DMS153 (cell line): Measurements from ENCODE around the gene TIMM13.
"Not testable (repeated sequence)": the region's sequence is repeated elsewhere in the genome, so short reads cannot be mapped to it uniquely, and the experiment has no call there.

Source experiments
- DNase-seq: peaks from one replicate; lab custom pipeline; 2025; lab: John Stamatoyannopoulos, UW

TIMM13 gene

GRCh38 chr19:2427429-2428320 lies at the start of gene TIMM13:
TSS of gene TIMM13 (minus strand) at chr19:2427586. CDS start at chr19:2427533, 53 bp downstream.
- peak; percentile 91 for DNase-seq

- DNase-seq: no peak
These were observed 49.2 kb upstream of the TIMM13 start for GRCh38 chr19:2476451-2477140.

GRCh38 chr19:2475702-2476450 lies 48.5 kb upstream of the TIMM13 start, which contains the start of gene GADD45B:
TSS of gene GADD45B (plus strand) at chr19:2476127. CDS start at chr19:2476359, 232 bp downstream.
- peak; percentile 92 for DNase-seq

- no peak for DNase-seq
These were observed 47.8 kb upstream of the TIMM13 start for GRCh38 chr19:2475018-2475701.

- peak; percentile 65 for DNase-seq
These were observed 47.0 kb upstream of the TIMM13 start for GRCh38 chr19:2474232-2475017.

GRCh38 chr19:2469915-2470200 lies 42.5 kb upstream of the TIMM13 start:
- DNase-seq: not testable (repeated sequence)

GRCh38 chr19:2469102-2469914 lies 41.9 kb upstream of the TIMM13 start:
- DNase-seq: no peak

- no peak for DNase-seq
These were observed 41.2 kb upstream of the TIMM13 start for GRCh38 chr19:2468596-2468995.

- DNase-seq: no peak
These were observed 37.0 kb upstream of the TIMM13 start for GRCh38 chr19:2464389-2464788.

GRCh38 chr19:2463694-2464093 lies 36.3 kb upstream of the TIMM13 start:
- DNase-seq: not testable (repeated sequence)

- peak; percentile 65 for DNase-seq
These were observed 35.4 kb upstream of the TIMM13 start for GRCh38 chr19:2462635-2463421.

GRCh38 chr19:2461751-2462634 lies 34.6 kb upstream of the TIMM13 start:
- peak; percentile 55 for DNase-seq

- DNase-seq: no peak
These were observed 32.9 kb upstream of the TIMM13 start for GRCh38 chr19:2460245-2460644.

GRCh38 chr19:2458776-2459175 lies 31.4 kb upstream of the TIMM13 start:
- not testable (repeated sequence) for DNase-seq

GRCh38 chr19:2458054-2458453 lies 30.7 kb upstream of the TIMM13 start:
- DNase-seq: no peak

GRCh38 chr19:2457394-2458037 lies 30.1 kb upstream of the TIMM13 start:
- DNase-seq: no peak

GRCh38 chr19:2455851-2456570 lies 28.6 kb upstream of the TIMM13 start:
- DNase-seq: no peak
